ENCODE measurements around the gene YIPF2.
"Not testable (repeated sequence)": the region's sequence is repeated elsewhere in the genome, so short reads cannot be mapped to it uniquely, and the experiment has no call there.

YIPF2 gene

DNA sequence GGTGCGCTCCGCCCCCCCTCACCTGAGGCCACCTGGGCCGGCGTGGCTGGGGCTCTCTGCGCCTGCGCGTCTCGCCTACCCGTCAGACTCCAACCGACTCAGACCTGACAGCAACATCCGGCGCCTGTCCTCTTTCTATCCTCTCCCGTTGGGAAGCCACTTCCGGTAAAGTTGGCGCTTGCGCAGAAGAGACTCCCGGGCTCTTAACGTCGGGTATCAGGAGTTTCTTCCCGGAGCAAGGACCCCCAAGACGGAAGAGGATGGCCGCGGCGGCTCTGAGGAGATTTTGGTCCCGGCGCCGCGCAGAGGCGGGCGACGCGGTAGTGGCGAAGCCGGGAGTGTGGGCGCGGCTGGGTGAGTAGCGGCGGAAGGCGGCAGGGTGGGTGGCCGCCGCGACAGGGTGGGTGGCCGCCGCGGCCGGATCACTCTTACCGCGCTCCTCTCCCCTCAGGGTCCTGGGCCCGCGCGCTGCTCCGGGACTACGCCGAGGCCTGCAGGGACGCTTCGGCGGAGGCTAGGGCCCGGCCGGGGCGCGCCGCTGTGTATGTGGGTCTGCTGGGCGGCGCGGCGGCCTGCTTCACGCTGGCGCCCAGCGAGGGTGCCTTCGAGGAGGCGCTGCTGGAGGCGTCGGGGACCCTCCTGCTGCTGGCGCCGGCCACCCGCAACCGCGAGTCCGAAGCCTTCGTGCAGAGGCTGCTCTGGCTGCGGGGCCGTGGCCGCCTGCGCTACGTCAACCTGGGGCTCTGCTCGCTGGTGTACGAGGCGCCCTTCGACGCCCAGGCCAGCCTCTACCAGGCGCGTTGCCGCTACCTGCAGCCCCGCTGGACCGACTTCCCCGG lies at the start of gene YIPF2, which contains the start of gene TIMM29:
TSS of gene YIPF2 (minus strand) at position 77 of the 839 bp plus-strand sequence. CDS start 229 bp downstream, outside the sequence.
TSS of gene TIMM29 (plus strand) at position 249 of the 839 bp plus-strand sequence. CDS start at position 261, 12 bp downstream.
- peak; percentile 90 for DNase-seq (ENCODE audit: low spot score)

- DNase-seq (ENCODE audit: low spot score), result no peak
Measured at GRCh38 chr19:10977742-10978092, 49.3 kb upstream of the YIPF2 start.

DNA sequence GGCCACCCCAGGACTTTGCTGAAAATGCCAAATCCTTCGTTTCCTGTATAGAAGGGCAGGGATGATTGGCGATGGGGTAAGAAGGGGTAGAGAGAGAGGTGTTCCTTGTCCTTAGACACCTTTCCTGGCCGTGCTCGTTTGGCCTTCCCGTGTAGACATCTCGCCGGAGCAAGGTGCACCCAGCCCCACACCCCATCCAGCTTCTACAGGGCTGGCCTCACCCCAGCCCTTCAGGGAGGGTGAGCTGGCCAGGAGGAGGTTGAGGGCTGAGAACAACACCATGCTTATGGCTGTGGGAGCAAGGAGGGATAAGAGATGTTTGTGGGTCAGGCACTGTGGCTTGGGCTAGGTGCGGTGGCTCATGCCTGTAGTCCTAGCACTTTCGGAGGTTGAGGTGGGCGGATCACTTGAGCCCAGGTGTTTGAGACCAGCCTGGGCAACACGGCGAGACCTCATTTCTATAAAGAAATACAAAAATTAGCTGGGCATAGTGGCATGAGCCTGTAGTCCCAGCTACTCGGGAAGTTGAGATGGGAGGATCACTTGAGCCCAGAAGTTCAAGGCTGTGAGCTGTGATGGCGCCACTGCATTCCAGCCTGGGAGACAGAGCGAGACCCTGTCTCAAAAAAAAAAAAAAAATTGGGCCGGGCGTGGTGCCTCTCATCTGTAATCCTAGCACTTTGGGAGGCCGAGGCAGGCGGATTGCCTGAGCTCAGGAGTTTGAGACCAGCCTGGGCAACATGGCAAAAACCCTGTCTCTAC lies 47.9 kb upstream of the YIPF2 start:
- DNase-seq (ENCODE audit: low spot score), result no peak

DNA sequence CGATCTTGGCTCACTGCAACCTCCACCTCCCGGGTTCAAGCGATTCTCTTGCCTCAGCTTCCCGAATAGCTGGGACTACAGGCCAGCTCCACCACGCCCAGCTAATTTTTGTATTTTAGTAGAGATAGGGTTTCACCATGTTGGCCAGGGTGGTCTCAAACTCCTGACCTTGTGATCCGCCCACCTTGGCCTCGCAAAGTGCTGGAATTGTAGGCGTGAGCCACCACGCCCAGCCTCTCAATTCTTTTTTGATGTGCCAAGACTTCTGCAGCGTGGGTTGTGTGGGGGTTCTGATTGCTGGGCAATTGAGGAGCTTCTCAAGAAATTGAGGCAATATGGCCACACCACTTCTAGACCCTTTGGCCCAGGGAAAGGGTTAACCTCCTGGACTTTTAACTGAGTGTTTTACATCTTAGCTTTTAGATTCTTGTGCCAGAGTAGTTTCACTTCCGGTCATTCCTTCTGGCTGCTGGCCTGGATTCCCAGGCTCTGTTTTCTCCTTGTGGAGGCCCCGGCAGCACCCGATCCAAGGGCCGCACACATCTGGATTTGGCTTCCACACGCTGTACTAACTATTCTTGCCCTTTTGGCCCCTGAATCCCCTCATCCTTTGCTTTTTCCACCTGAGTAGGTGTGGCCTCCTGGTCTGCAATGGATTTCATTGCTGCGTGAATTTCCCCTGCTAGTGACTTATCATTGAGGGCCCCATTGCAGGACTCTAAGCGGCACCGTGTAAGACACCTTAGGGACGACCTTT lies 47.1 kb upstream of the YIPF2 start:
- no peak for DNase-seq (ENCODE audit: low spot score)

DNA sequence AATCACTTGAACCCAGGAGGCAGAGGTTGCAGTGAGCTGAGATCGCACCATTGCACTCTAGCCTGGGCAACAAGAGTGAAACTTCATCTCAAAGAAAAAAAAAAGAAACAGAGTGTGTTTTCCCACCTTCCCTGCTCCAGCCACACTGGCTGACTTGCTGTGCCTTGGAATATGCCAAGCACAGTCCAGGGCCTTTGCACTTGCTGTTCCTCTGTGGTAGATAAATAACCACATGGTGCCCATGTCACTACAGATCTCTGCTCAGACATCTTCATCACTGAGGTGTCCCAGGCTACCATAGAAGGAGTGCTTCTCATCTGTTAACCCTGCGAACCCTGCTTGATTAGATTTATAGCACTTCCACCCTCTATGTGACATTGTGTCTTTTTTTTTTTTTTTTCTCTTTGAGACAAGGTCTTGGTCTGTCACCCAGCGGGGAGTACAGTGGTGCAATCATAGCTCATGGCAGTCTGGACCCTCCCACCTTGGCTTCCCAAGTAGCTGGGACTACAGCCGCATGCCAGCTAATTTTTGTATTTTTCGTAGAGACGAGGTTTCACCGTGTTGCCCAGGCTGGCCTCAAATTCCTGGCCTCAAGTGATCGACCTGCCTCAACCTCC lies 42.8 kb upstream of the YIPF2 start:
- no peak for DNase-seq (ENCODE audit: low spot score)

- DNase-seq (ENCODE audit: low spot score), result peak; percentile 58
Measured at GRCh38 chr19:10968527-10969135, 40.2 kb upstream of the YIPF2 start.

- no peak for DNase-seq (ENCODE audit: low spot score)
Measured at GRCh38 chr19:10966809-10967208, 38.4 kb upstream of the YIPF2 start.

- DNase-seq (ENCODE audit: low spot score), result no peak
Measured at GRCh38 chr19:10965398-10965797, 37.0 kb upstream of the YIPF2 start.

DNA sequence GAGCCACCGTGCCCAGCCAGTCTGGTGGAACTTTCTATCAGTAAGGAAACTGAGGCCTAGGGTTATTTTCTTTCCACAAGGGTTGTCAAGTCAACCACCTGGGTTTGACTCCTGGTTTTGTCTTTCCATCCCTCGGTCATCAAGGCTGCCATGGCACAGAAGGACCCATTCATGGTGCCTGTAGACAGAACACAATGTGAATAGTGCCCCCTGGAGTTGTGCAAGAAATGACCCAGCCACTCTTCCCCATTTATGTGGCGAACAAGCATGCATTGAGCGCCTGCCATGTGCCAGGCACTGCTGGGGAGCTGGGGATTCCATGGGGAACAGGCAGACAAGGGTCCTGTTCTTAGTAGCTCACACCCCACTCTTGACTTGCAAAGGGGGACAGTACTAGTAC lies 36.5 kb upstream of the YIPF2 start:
- DNase-seq (ENCODE audit: low spot score), result no peak

DNA sequence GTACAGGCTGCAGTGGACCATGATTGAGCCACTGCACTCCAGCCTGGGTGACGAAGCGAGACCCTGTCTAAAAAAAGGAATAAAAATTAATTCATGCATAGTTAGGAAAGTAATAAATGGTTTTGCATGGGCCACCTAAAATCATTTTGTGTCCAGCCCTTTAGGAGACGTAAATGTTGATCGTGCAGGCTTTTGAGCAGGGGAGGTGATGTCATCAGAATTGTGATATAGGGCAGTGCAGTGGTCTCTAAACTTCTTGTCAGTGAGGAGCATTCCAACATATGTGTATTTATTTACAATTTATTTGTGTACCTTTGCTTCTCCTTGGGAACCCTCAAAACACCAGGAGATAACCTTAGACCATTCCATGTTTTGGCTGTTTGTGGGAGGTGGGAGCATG lies 35.4 kb upstream of the YIPF2 start:
- no peak for DNase-seq (ENCODE audit: low spot score)

DNA sequence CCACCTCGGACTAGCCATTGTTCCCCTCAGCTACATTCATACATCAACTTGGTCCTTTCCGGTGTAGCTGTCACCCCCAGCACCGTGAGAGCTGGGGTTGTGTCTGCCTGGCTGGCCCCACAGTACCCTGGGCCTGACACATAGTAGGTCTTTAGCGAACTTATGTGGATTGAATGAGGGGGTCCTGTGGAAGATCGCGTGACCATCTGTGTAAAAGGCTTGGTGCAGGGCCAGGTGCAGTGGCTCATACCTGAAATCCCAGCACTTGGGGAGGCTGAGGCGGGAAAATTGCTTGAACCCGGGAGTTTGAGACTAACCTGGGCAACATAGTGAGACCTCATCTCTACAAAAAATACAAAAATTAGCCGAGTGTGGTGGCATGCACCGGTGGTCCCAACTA lies 34.4 kb upstream of the YIPF2 start:
- no peak for DNase-seq (ENCODE audit: low spot score)

DNA sequence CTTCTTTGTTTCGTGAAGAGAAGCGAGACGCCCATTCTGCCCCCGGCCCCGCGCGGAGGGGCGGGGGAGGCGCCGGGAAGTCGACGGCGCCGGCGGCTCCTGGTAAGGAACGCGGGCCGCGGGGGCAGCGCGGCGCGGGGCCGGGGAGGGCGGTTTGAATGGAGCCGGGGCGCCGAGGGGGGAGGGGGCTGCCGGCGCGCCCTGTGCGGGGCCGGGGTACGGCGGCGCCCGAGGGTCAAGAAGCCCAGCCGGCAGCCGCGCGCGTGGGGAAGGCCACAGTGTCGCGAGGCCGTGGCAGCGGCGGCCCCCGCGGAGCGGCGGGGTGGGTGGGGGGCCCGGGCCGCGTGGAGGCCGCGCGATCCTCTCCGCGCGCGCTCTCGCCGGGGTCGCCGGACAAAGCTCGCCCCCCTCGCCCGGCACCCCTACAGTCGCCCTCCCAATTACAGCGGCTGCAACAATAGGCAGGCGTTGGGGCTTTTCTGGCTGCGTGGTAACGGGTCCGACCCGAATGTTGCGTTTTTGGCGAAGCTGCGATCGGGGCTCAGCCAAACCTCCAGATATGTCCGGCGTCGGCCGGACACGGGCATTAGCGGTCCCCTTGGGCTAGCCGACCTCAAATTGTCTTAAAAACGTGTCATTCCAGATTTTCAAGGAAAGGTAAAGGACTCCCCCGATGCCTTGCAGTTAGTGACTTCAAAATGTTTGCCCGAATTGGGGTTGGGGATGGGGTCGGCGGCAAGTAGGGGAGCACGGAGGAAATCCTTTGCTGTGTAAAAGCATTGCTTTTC lies 32.8 kb upstream of the YIPF2 start:
- DNase-seq (ENCODE audit: low spot score), result peak; percentile 43

DNA sequence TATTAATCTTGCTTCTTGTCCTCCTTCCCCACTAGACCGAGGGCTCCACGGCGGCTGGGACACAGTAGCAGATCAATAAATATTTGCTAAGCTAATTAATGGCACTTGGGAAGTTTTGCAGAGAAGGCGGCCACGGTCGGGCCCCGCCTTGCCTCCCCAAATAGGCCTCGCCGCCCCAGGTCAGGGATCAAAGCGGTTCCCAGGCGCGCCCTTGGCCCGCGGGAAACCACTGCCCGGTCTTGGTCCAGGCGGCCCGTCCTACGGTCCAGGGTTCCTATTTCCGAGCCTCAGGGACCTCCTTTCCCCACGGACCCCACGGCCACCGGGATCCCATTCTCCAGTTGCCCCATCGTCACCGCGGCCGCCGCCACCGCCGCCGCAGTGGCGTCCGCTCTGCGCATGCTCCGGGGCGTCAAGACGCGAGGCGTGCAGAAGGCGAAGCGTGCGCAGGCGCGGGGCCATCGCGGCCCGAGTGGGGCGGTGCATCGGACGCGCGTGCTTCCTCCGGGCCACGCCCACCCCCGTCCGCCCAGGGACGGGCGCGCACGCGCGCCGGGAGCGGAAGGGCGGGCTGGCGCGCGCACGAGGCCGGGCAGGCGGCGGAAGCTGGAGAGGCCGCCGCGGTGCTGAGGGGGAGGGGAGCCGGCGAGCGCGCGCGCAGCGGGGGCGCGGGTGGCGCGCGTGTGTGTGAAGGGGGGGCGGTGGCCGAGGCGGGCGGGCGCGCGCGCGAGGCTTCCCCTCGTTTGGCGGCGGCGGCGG lies 32.1 kb upstream of the YIPF2 start, which contains the start of gene SMARCA4:
TSS of gene SMARCA4 (plus strand) at position 717 of the 759 bp plus-strand sequence. CDS start 23,122 bp downstream, outside the sequence.
- DNase-seq (ENCODE audit: low spot score), result peak; percentile 100

DNA sequence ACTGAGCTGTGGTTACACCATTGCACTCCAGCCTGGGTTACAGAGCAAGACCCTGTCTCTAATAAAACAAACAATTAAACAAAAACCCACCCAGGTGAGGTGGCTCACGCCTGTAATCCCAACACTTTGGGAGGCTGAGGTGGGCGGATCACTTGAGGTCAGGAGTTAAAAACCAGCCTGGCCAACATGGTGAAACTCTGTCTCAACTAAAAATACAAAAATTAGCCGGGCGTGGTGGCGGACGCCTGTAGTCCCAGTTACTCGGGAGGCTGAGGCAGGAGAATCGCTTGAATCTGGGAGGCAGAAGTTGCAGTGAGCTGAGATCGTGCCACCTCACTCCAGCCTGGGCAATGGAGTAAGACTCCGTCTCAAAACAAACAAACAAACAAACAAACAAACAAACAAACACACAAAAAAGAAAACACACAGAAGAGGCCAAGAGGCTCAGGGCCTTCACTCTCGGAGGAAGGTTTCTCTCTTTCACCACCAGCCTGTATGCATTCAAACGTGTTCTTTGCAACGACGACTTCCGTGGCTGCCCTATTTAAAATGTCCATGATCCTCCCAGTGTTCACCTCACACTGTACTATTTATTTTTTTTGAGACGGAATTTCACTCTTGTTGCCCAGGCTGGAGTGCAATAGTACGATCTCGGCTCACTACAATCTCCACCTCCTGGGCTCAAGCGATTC lies 31.0 kb upstream of the YIPF2 start:
- DNase-seq (ENCODE audit: low spot score), result not testable (repeated sequence)

- no peak for DNase-seq (ENCODE audit: low spot score)
Measured at GRCh38 chr19:10952809-10953208, 24.4 kb upstream of the YIPF2 start.

- DNase-seq (ENCODE audit: low spot score), result no peak
Measured at GRCh38 chr19:10946958-10947657, 18.7 kb upstream of the YIPF2 start.

GRCh38 chr19:10945264-10945663 lies 16.8 kb upstream of the YIPF2 start:
- no peak for DNase-seq (ENCODE audit: low spot score)

DNA sequence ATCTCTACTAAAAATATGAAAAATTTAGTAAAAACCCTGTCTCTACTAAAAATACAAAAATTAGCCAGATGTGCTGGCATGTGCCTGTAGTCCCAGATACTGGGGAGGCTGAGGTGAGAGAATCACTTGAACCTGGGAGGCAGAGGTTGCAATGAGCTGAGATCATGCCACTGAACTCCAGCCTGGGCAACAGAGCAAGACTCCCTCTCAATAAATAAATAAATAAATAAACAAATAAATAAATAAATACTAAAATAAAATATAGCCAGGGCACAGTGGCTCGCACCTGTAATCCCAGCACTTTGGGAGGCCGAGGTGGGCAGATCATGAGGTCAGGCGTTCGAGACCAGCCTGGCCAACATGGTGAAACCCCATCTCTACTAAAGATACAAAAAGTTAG lies 15.0 kb upstream of the YIPF2 start:
- DNase-seq (ENCODE audit: low spot score), result not testable (repeated sequence)

GRCh38 chr19:10941649-10942048 lies 13.2 kb upstream of the YIPF2 start:
- not testable (repeated sequence) for DNase-seq (ENCODE audit: low spot score)
